ENCODE results near the gene EXOG.

Gene EXOG

DNA sequence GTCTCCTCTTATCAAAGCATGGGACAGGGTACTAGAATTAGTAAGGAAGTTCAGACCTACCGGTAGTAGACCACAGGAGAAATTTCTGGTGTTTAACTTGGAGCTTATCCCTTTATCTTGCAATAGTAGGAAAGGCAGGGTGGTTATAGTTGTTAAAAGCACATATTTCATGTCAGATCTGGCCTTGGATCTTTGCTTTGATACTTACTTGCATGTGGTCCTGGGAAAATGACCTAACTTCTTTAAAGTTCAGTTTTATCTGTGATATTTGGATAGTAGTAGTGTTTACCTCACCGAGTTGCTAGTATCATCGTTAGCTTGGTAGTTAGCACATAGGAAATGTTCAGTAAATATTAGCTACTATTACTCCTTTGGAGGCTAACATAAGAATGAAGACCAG lies 15.4 kb downstream of the EXOG start:
- no peak for DNase-seq

GRCh38 chr3:38515367-38515766 lies 19.2 kb downstream of the EXOG start:
- DNase-seq, result no peak

DNA sequence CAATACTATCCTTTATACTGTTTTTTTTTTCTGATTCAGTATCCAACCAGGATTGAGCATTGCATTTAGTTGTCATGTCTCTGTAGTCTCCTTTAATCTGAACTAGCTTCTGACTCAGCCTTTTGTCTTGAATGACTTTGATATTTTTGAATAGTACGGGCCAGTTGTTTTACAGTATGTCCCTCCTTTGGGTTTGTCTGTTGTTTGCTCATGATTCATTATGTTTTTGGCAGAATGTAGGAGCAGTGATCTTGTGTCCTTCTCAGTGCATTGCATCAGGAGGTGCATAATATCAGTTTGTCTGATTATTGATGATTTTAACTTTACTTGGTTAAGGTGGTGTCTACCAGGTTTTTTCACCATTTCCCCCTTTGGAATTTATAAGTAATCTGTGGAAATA lies 20.5 kb downstream of the EXOG start:
- no peak for DNase-seq

GRCh38 chr3:38519000-38519399 lies 22.9 kb downstream of the EXOG start:
- no peak for DNase-seq

DNA sequence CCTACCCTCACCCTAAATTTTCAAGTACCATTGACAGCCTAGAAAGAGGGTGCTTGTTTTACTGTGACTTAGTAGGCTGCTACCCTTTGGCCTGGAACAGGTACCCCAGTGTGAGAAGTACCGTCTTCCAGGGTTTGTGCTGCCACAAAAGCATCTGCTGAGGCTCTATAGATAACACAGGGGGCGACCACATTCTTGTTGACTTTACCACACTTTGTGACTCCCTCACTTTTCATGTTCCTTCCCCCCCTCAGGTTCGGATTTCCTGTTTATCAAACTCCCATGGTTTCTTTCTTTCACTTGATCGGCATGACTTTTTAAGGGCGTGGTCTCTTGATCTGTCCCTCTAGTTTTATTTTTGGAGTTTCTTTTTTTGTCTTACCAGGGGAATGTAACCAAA lies 23.5 kb downstream of the EXOG start:
- peak; percentile 27 for DNase-seq

- DNase-seq, result peak; percentile 59
Observed at GRCh38 chr3:38521391-38521987, 25.3 kb downstream of the EXOG start.

- no peak for DNase-seq
Observed at GRCh38 chr3:38522002-38522401, 25.9 kb downstream of the EXOG start.

GRCh38 chr3:38524141-38524739 lies 28.1 kb downstream of the EXOG start:
- no peak for DNase-seq

DNA sequence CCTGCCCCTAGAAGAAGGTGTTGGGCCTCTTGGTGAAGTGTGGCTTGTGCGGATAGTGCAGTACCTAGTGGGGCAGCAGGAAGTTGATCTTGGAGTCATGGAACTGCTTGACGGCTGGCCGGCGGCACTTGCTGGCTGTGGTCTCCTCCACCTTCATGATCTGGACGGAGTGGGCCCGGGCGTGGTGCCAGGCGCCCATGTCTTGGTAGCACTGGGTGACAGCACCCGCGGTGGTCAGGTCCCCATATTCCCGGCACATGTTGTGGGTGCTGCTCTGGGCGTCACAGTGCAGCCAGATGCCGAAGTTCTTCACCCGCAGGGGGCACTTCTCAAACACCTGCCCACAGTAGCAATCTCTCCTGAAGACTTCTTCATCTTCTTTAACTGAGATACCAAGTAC lies 30.7 kb downstream of the EXOG start:
- DNase-seq, result no peak

DNA sequence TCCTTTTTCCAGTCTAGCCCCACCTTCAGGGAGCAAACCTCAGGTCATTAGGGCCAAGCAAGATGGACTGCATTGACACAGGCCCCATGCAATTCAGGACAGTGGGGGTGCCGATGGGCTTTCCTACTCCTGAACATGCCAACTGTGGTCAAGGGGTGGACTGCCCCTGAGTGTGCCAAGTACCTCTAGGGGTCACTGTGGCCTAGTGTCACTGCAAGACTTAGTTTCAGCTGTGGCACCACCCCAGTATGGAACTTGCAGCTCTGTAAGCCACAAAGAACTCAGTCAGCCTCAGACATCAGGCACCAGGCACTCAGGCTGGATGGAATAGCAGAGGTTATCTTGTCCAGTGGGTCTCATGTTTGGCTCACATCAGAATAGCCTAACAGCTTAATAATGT lies 32.3 kb downstream of the EXOG start:
- DNase-seq, result no peak

- DNase-seq, result no peak
Observed at GRCh38 chr3:38532529-38532928, 36.4 kb downstream of the EXOG start.

DNA sequence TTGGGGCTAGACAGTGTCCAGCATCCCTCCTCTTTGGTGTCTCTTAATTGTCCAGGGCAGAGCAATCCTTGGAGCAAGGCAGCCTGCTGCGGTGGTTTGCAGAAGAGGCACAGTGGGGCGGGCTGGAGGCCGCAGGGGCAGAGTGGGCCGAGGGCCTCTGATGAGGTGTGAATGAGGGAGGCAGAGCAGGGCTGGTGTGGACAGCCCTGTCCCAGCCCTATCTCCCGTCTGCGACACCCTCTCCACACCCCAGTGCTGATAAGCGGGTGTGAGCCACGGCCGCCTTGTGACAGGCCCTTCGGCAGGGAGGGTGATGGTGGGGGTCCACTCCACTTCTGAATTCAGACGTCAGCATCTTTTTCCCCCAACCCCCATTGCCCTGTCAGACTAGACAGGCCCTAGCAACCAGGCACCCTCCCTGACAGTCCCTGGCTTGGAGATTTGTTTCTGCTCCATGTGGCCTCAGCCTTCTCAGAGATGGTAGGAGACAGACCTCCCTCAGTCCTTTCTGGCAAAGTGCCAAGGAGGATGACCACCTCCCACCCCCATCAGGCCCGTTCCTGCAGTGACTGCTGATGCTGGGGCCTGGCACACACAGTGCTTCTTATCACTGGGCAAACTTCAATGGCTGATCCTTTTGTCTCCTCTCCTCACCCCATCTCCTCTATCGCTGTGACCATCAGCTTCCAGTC lies 37.3 kb downstream of the EXOG start:
- no peak for DNase-seq

GRCh38 chr3:38534180-38534579 lies 38.0 kb downstream of the EXOG start:
- DNase-seq, result no peak

- no peak for DNase-seq
Observed at GRCh38 chr3:38534604-38535003, 38.5 kb downstream of the EXOG start.

DNA sequence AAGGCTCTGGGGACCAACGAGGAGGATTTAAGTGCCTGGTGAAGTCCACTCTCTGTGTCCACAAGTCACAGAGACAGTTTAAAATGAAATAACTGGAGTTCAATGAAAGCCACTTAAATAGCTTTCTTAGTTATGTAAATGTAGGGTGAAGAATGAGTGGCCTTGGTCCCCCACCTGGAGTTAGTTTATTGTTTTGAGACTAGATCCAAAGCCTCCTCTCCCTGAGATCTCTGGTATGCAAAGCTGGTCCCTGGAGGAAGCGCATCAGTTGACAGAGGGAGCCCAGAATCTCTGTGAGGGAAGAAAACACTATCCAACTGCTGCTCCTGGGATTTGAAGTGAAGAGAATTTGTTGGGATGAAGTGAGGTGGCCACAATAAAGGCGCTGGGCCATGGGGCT lies 40.5 kb downstream of the EXOG start:
- no peak for DNase-seq

- DNase-seq, result no peak
Observed at GRCh38 chr3:38538773-38539353, 42.7 kb downstream of the EXOG start.

DNA sequence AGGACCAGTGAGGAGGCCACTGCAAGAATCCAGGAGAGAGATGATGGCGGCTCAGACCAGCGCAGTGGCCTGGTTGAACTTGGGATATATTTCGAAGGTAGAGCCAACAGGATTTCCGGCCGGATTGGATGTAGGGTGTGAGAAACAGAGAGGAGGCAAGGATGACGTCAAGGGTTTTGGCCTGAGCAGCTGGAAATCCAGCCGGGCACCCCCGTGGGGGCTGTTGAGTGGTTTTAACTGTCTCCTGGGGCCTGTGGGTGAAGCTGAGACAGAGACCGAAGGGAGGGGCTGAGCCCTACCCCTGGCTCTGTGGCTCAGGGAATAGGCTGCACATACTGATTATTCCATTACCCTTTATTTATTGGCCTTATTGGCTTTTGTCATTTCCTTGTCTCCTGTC lies 45.7 kb downstream of the EXOG start:
- DNase-seq, result no peak

DNA sequence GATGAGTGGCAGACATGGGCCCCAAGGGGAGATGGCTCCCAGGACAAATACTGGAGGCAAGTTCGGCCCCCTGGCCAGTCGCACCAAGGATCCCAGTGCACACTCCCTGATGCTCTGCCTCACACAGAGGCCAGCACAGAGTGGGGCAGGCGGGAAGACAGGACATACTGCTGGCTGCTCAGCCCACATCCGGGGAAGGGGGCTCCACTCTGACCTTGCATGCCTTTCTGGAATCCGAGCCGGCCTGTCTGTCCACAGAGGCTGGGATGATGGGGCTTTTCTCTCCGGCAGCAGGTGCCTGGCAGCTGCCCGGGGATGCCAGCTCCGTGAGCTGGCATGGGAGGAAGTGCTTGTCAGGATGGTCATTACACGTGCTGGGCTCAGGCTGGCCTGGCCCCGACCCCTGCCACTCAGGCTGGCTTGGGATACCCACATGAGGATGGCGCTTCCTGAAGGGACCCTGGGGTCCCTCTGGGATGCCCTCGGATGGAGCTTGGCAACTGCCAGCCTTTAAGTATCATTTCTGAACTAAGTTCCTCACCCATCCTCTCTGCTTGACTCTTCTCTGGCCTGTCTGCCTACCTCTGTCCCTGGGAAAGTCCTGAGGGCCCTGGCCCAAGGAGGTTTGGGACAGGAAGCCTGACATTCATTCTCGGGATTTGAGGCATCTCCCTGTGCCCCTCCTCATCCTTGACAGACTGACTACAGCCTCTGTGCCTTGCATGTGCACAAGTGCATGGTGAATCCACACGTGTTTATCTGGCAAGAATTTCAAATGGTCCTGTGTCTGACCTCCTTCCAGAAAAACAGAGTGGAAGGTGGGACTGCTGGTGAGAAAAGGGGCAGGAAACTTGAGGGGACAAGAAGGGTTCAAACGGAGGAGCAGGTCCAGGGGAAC lies 46.5 kb downstream of the EXOG start:
- DNase-seq, result no peak

DNA sequence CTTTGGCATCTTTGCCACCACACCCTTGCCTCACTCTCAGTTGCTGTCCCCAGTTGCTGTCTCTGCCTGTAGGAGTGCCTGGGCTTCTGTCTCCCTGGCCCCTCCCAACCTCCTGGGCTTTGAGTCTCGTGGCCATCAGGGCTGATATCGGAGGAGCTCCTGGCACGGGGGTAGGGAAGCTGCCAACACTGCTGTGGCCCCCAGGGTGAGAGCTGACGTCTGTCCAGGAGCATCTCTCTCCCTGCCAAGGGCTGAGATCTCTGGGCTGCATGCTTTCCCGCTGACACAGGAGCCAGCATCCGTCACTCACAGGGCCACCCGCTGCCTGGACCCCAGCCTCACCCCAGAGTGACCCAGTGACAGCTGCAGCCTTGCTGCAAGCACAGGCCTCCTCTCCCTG lies 47.4 kb downstream of the EXOG start:
- no peak for DNase-seq

- DNase-seq, result no peak
Observed at GRCh38 chr3:38544926-38545325, 48.8 kb downstream of the EXOG start.

GRCh38 chr3:38545550-38545949 lies 49.4 kb downstream of the EXOG start:
- no peak for DNase-seq

DNA sequence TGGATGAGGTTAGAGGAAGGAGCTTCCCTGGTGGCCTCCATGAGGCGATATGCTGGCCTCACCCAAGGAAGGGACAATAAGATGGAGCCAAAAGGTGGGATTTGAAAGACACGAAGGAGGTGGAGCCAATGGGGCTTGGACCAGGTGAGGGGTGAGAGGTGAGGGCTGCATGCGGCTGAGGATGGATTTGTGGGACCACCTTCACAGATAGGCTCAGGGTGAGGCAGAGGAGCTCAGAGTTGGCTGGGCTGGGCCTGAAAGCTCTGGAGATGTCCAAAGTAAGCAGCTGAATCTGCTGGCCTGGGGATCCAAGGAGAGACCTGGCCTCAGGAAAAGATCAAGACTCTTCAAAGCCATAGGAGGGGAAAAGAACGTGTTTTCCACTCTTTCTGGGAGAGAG lies 49.8 kb downstream of the EXOG start:
- DNase-seq, result no peak
